Keratinocyte (primary cell): ENCODE data around the gene BRSK1. TPM values are rescaled to one million over a fixed set of nuclear protein-coding genes. Genes with fewer than 3 reads are reported as not detected.

Source experiments
- DNase-seq: peaks from one replicate; pipeline ENCODE4 v3.0.0-alpha.2; 2011; ENCODE audit warnings: low read depth, missing footprints, low spot score
- FAIRE-seq: peaks from 2 replicates; lab custom pipeline; 2011; peaks lifted over from hg19 to GRCh38; lab: Jason Lieb, UNC
- H2AFZ ChIP-seq: 2 replicates; pipeline ENCODE4 v1.6.0; 2012; ENCODE audit warnings: low read length, control low read depth, inconsistent platforms; ENCODE audit not compliant: control insufficient read depth
- H3K27ac ChIP-seq: 2 replicates; pipeline ENCODE4 v1.5.1; 2011; ENCODE audit warnings: low read length; ENCODE audit not compliant: control insufficient read depth, insufficient read depth
- H3K27me3 ChIP-seq: 3 replicates; pipeline ENCODE4 v1.6.0; 2011; ENCODE audit warnings: low read length; ENCODE audit not compliant: control insufficient read depth, insufficient read depth; ENCODE audit errors: extremely low read depth
- H3K36me3 ChIP-seq, 2 experiments: 2 replicates in 1 of 2; 3 replicates in 1 of 2; pipeline ENCODE4 v1.5.1; 2011; ENCODE audit warnings: low read length in 2 of 2, mild to moderate bottlenecking in 1 of 2; ENCODE audit not compliant: control insufficient read depth in 2 of 2, insufficient read depth in 2 of 2; ENCODE audit errors: extremely low read depth in 1 of 2
- H3K4me1 ChIP-seq: 3 replicates; pipeline ENCODE4 v1.5.1; 2011; ENCODE audit warnings: low read length; ENCODE audit not compliant: control insufficient read depth, insufficient read depth; ENCODE audit errors: extremely low read depth
- H3K4me2 ChIP-seq: 3 replicates; pipeline ENCODE4 v1.6.0; 2011; ENCODE audit warnings: low read depth, low read length; ENCODE audit not compliant: control insufficient read depth, insufficient read depth; ENCODE audit errors: extremely low read depth
- H3K4me3 ChIP-seq, 3 experiments: fragments of 200-600 bp in 1 of 3; sonication (generic) in 1 of 3; 2 replicates in 2 of 3; 3 replicates in 1 of 3; pipeline ENCODE4 v1.5.1; 2011 to 2016; ENCODE audit warnings: low read length in 3 of 3, mild to moderate bottlenecking in 3 of 3, control low read depth in 2 of 3, inconsistent platforms in 1 of 3, low read depth in 1 of 3, mixed read lengths in 1 of 3, mixed run types in 1 of 3, moderate library complexity in 1 of 3; ENCODE audit not compliant: control insufficient read depth in 2 of 3, insufficient read depth in 2 of 3; ENCODE audit errors: extremely low read depth in 1 of 3
- H3K79me2 ChIP-seq: 2 replicates; pipeline ENCODE4 v1.6.0; 2012; ENCODE audit warnings: low read length; ENCODE audit not compliant: control insufficient read depth, insufficient read depth
- H3K9ac ChIP-seq: 3 replicates; pipeline ENCODE4 v1.6.0; 2011; ENCODE audit warnings: low read length; ENCODE audit not compliant: control insufficient read depth, insufficient read depth; ENCODE audit errors: extremely low read depth
- H3K9me1 ChIP-seq: 3 replicates; pipeline ENCODE4 v1.6.0; 2011; ENCODE audit warnings: low read length; ENCODE audit not compliant: control insufficient read depth, insufficient read depth; ENCODE audit errors: extremely low read depth
- H3K9me3 ChIP-seq: 2 replicates; pipeline ENCODE4 v1.5.1; 2012; ENCODE audit warnings: low read depth, low read length; ENCODE audit not compliant: control insufficient read depth
- H4K20me1 ChIP-seq: 3 replicates; pipeline ENCODE4 v1.6.0; 2011; ENCODE audit warnings: low read length; ENCODE audit not compliant: control insufficient read depth, insufficient read depth; ENCODE audit errors: extremely low read depth
- CTCF ChIP-seq, 3 experiments: IDR thresholded peaks in 1 of 3; conservative IDR thresholded peaks in 1 of 3; optimal IDR thresholded peaks in 1 of 3; 2 replicates in 2 of 3; 3 replicates in 1 of 3; pipeline versions ENCODE3 to v1.5.1; 2011; ENCODE audit warnings: low read length in 3 of 3, mild to moderate bottlenecking in 3 of 3, moderate library complexity in 2 of 3, control low read depth in 1 of 3, inconsistent platforms in 1 of 3; ENCODE audit not compliant: insufficient read depth in 2 of 3; ENCODE audit errors: extremely low read depth in 1 of 3
- EZH2 ChIP-seq: IDR thresholded peaks from one replicate; pipeline ENCODE4 v1.6.1; 2012; ENCODE audit warnings: inconsistent platforms, mild to moderate bottlenecking, low read length, moderate library complexity
- dilution Hi-C: fragments of 300-500 bp; cut with MboI; formaldehyde crosslinking; loops from one replicate; pipeline ENCODE4 v1.7.0; 2020; ENCODE audit warnings: low sequenced_read_pairs; ENCODE audit not compliant: extremely low pct_ligation_motif_present
- polyA plus RNA-seq, 5 experiments: library from polyadenylated mRNA; depleted of rRNA in 3 of 5; stranded (reverse) in 3 of 5; stranded (forward) in 1 of 5; unstranded in 1 of 5; fragments of >200 nt; gene quantifications; 1 replicate in 1 of 5; 2 replicates in 3 of 5; 3 replicates in 1 of 5; pipeline versions ENCODE4 v1.2.1 to v1.2.3, GENCODE V29; 2011 to 2012; ENCODE audit warnings: missing spikeins in 2 of 5, low read depth in 1 of 5, low replicate concordance in 1 of 5
- small RNA-seq, 3 experiments: library from RNA; depleted of rRNA; stranded (forward); fragments of <200 nt; gene quantifications; one replicate each; pipeline ENCODE3, GENCODE V24; 2012; ENCODE audit warnings: low read depth in 3 of 3, low replicate concordance in 1 of 3; ENCODE audit not compliant: insufficient read length in 3 of 3

Gene BRSK1
- polyA plus RNA-seq, 1 donor (not counting 4 experiments of a cell fraction or from before 2014, with no cell fraction given), result 0.46 TPM

- H2AFZ ChIP-seq, result no peak overlapping the region
- no peaks in the 10 kb centered on the region for H3K4me1 ChIP-seq
- no peak overlapping the region for H3K9ac ChIP-seq
- no peaks in the 10 kb centered on the region for H3K36me3 ChIP-seq
- no peak overlapping the region for H3K4me2 ChIP-seq
- DNase-seq, result no peak
- FAIRE-seq, result no peak
- H3K27me3 ChIP-seq, result peaks cover 4% of the 10 kb centered on the region
- H3K9me3 ChIP-seq, result no peaks in the 10 kb centered on the region
- no peaks in the 10 kb centered on the region for H3K79me2 ChIP-seq
- no peak for TF ChIP-seq EZH2
- TF ChIP-seq CTCF (optimal IDR thresholded peaks at IDR 0.05 in 1 of 3, IDR thresholded peaks at IDR 0.05 in 1 of 3, conservative IDR thresholded peaks at IDR 0.05 in 1 of 3; ENCODE audit: extremely low read depth in 1 of 3, insufficient read depth in 2 of 3, low read length in 3 of 3), result no peak
- H3K9me1 ChIP-seq, result no peaks in the 10 kb centered on the region
- no peak overlapping the region for H3K27ac ChIP-seq
- no peak overlapping the region for H3K4me3 ChIP-seq
- dilution Hi-C loops, result no loop called here
- no peaks in the 10 kb centered on the region for H4K20me1 ChIP-seq
These were observed 77.1 kb downstream of the BRSK1 start for GRCh38 chr19:55360902-55361301.

Small RNAs within 50 kb of the gene (small RNA-seq; reads per million reads assigned to genes)
- gene MIR6802, result 0 to 0.67 (median 0.07) reads per million in 3 experiments
- 0 reads per million in 3 experiments for gene MIR6803

Other genes with a start within 250 kb of the BRSK1 start
- gene GP6, start 245.7 kb upstream of the BRSK1 start, polyA plus RNA-seq, result 0.04 to 0.09 TPM in 2 of 3 replicates, not detected in the other
- 10.6 to 16.3 TPM (median 11.9 TPM) in 3 replicates for gene RDH13, start 220.8 kb upstream of the BRSK1 start, polyA plus RNA-seq
- gene EPS8L1, start 208.1 kb upstream of the BRSK1 start, polyA plus RNA-seq, result 20.1 to 37.3 TPM (median 26.0 TPM) in 3 replicates
- gene PPP1R12C, start 166.4 kb upstream of the BRSK1 start, polyA plus RNA-seq, result 22.9 to 41.2 TPM (median 24.7 TPM) in 3 replicates
- gene TNNT1, start 134.8 kb upstream of the BRSK1 start, polyA plus RNA-seq, result 89.7 to 113 TPM (median 99.6 TPM) in 3 replicates
- gene TNNI3, start 126.3 kb upstream of the BRSK1 start, polyA plus RNA-seq, result 2.2 to 4.1 TPM (median 3.3 TPM) in 3 replicates
- 8.5 to 14.3 TPM (median 12.9 TPM) in 3 replicates for gene DNAAF3, start 117.4 kb upstream of the BRSK1 start, polyA plus RNA-seq
- gene SYT5, start 103.7 kb upstream of the BRSK1 start, polyA plus RNA-seq, result 0.05 to 0.39 TPM (median 0.33 TPM) in 3 replicates
- gene PTPRH, start 74.5 kb upstream of the BRSK1 start, polyA plus RNA-seq, result 0.06 to 0.17 TPM (median 0.09 TPM) in 3 replicates
- gene TMEM86B, start 55.2 kb upstream of the BRSK1 start, polyA plus RNA-seq, result 0.60 to 0.88 TPM (median 0.68 TPM) in 3 replicates
- 26.7 to 49.7 TPM (median 27.5 TPM) in 3 replicates for gene PPP6R1, start 25.0 kb upstream of the BRSK1 start, polyA plus RNA-seq
- 20.2 to 26.7 TPM (median 24.7 TPM) in 3 replicates for gene HSPBP1, start 3.9 kb upstream of the BRSK1 start, polyA plus RNA-seq
- gene TMEM150B, start 41.3 kb downstream of the BRSK1 start, polyA plus RNA-seq, result not detected in 3 replicates
- 4.3 to 7.4 TPM (median 6.5 TPM) in 3 replicates for gene KMT5C, start 55.9 kb downstream of the BRSK1 start, polyA plus RNA-seq
- 1.4 to 6.5 TPM (median 1.7 TPM) in 3 replicates for gene COX6B2, start 70.7 kb downstream of the BRSK1 start, polyA plus RNA-seq
- not detected in 3 replicates for gene GARIN5B, start 79.3 kb downstream of the BRSK1 start, polyA plus RNA-seq
- 1.6 to 5.1 TPM (median 2.2 TPM) in 3 replicates for gene IL11, start 86.5 kb downstream of the BRSK1 start, polyA plus RNA-seq
- 0.19 TPM in 1 of 3 replicates, not detected in the others for gene TMEM190, start 92.8 kb downstream of the BRSK1 start, polyA plus RNA-seq
- 0.23 to 0.31 TPM (median 0.24 TPM) in 3 replicates for gene TMEM238, start 100.3 kb downstream of the BRSK1 start, polyA plus RNA-seq
- 282 to 1,011 TPM (median 432 TPM) in 3 replicates for gene RPL28, start 101.9 kb downstream of the BRSK1 start, polyA plus RNA-seq
- 22.1 to 42.3 TPM (median 31.8 TPM) in 3 replicates for gene UBE2S, start 123.8 kb downstream of the BRSK1 start, polyA plus RNA-seq
- not detected in 3 replicates for gene SHISA7, start 159.3 kb downstream of the BRSK1 start, polyA plus RNA-seq
- gene ISOC2, start 177.6 kb downstream of the BRSK1 start, polyA plus RNA-seq, result 24.5 to 37.7 TPM (median 34.7 TPM) in 3 replicates
- not detected in 3 replicates for gene C19orf85, start 180.8 kb downstream of the BRSK1 start, polyA plus RNA-seq
- gene ZNF628, start 192.6 kb downstream of the BRSK1 start, polyA plus RNA-seq, result 0.22 to 1.5 TPM (median 0.39 TPM) in 3 replicates
- 11.0 to 12.5 TPM (median 11.9 TPM) in 3 replicates for gene NAT14, start 201.2 kb downstream of the BRSK1 start, polyA plus RNA-seq
- not detected in 3 replicates for gene SSC5D, start 204.4 kb downstream of the BRSK1 start, polyA plus RNA-seq